Effector memory CD8-positive, alpha-beta T cell (primary cell): ENCODE results near the gene OR4K5.
"Not testable (repeated sequence)": the region's sequence is repeated elsewhere in the genome, so short reads cannot be mapped to it uniquely, and the experiment has no call there.

ENCODE experiments used
- ATAC-seq: fragments of 150-1000 bp; cut with Tn5 transposase; replicated peaks from 2 replicates; pipeline ENCODE4 v1.10.0; 2021; ENCODE audit warnings: mild to moderate bottlenecking, moderate library complexity
- DNase-seq, 3 experiments: peaks; one replicate each; pipeline ENCODE4 v3.0.0; 2021
- H3K27ac Mint-ChIP-seq, 2 donors: one replicate each; pipeline ENCODE4 v1.8.0; 2022; ENCODE audit warnings: mild to moderate bottlenecking in 2 of 2, mixed read lengths in 2 of 2, moderate library complexity in 2 of 2
- H3K27me3 Mint-ChIP-seq, 2 donors: one replicate each; pipeline ENCODE4 v1.8.0; 2022; ENCODE audit warnings: mixed read lengths in 2 of 2
- H3K36me3 Mint-ChIP-seq: one replicate; pipeline ENCODE4 v1.8.0; 2022; ENCODE audit warnings: mild to moderate bottlenecking, moderate library complexity, mixed read lengths; ENCODE audit not compliant: insufficient read depth
- H3K4me1 Mint-ChIP-seq, 2 donors: one replicate each; pipeline ENCODE4 v1.8.0; 2022; ENCODE audit warnings: low read depth in 2 of 2, mixed read lengths in 2 of 2
- H3K4me3 Mint-ChIP-seq, 2 donors: one replicate each; pipeline ENCODE4 v1.8.0; 2022; ENCODE audit warnings: mild to moderate bottlenecking in 2 of 2, mixed read lengths in 2 of 2, moderate library complexity in 2 of 2
- H3K9me3 Mint-ChIP-seq, 2 donors: one replicate each; pipeline ENCODE4 v1.8.0; 2022; ENCODE audit warnings: mixed read lengths in 2 of 2

The OR4K5 gene

GRCh38 chr14:19941668-19942067, 21.3 kb downstream of the OR4K5 start:
- Mint-ChIP-seq H3K27me3 (no peaks in the 10 kb centered on the region), H3K9me3 (peaks cover 0 to 4% of the 10 kb centered on the region in 2 donors), H3K4me3 (no peak overlapping the region), H3K27ac (no peak overlapping the region), H3K4me1 (no peaks in the 10 kb centered on the region), H3K36me3 (no peaks in the 10 kb centered on the region)
- DNase-seq (no peak), ATAC-seq (no peak)

GRCh38 chr14:19947413-19948090, 27.1 kb downstream of the OR4K5 start:
- Mint-ChIP-seq H3K4me1 (no peaks in the 10 kb centered on the region), H3K27ac (no peak overlapping the region), H3K36me3 (no peaks in the 10 kb centered on the region), H3K4me3 (no peak overlapping the region), H3K9me3 (peaks cover 0 to 2% of the 10 kb centered on the region in 2 donors), H3K27me3 (no peaks in the 10 kb centered on the region)
- no peak for DNase-seq
- peak; percentile 41 for ATAC-seq

- H3K4me3 Mint-ChIP-seq = no peak overlapping the region
- H3K36me3 Mint-ChIP-seq = no peaks in the 10 kb centered on the region
- H3K27me3 Mint-ChIP-seq = no peaks in the 10 kb centered on the region
- DNase-seq (no peak), ATAC-seq (no peak)
- peaks cover 0 to 2% of the 10 kb centered on the region in 2 donors for H3K9me3 Mint-ChIP-seq
- H3K27ac Mint-ChIP-seq = no peak overlapping the region
- no peaks in the 10 kb centered on the region for H3K4me1 Mint-ChIP-seq
Observed at GRCh38 chr14:19949218-19949617, 28.8 kb downstream of the OR4K5 start.

GRCh38 chr14:19969735-19970134, 49.3 kb downstream of the OR4K5 start:
- H3K4me3 Mint-ChIP-seq, DNase-seq, H3K4me1 Mint-ChIP-seq, H3K36me3 Mint-ChIP-seq, H3K9me3 Mint-ChIP-seq, H3K27ac Mint-ChIP-seq, H3K27me3 Mint-ChIP-seq, ATAC-seq: not testable (repeated sequence)
